ENCODE measurements around the gene MYORG.

The MYORG gene

GRCh38 chr9:34374905-34375552, 1.7 kb downstream of the MYORG start:
- DNase-seq (ENCODE audit: low read depth): no peak
- H3K4me3 ChIP-seq (ENCODE audit: control insufficient read depth, low read depth, low read length): no peak overlapping the region

GRCh38 chr9:34374339-34374738, 2.4 kb downstream of the MYORG start:
- DNase-seq (ENCODE audit: low read depth): no peak
- no peak for TF ChIP-seq CTCF (conservative IDR thresholded peaks at IDR 0.05; ENCODE audit: control insufficient read depth, insufficient read depth, low read depth, low read length)
- H3K4me3 ChIP-seq (ENCODE audit: control insufficient read depth, low read depth, low read length): no peak overlapping the region

More at GRCh38 chr9:34374905-34375552, 1.7 kb downstream of the MYORG start:
- TF ChIP-seq CTCF (conservative IDR thresholded peaks at IDR 0.05; ENCODE audit: control insufficient read depth, insufficient read depth, low read depth, low read length): no peak

- no peak for TF ChIP-seq CTCF (conservative IDR thresholded peaks at IDR 0.05; ENCODE audit: control insufficient read depth, insufficient read depth, low read depth, low read length)
- H3K4me3 ChIP-seq (ENCODE audit: control insufficient read depth, low read depth, low read length): no peak overlapping the region
- DNase-seq (ENCODE audit: low read depth): no peak
These were observed 2.9 kb downstream of the MYORG start for GRCh38 chr9:34373749-34374148.

- DNase-seq (ENCODE audit: low read depth): no peak
- TF ChIP-seq CTCF (conservative IDR thresholded peaks at IDR 0.05; ENCODE audit: control insufficient read depth, insufficient read depth, low read depth, low read length): no peak
- no peak overlapping the region for H3K4me3 ChIP-seq (ENCODE audit: control insufficient read depth, low read depth, low read length)
These were observed 4.2 kb downstream of the MYORG start for GRCh38 chr9:34372467-34373011.

GRCh38 chr9:34371886-34372466, 4.7 kb downstream of the MYORG start:
- H3K4me3 ChIP-seq (ENCODE audit: control insufficient read depth, low read depth, low read length): no peak overlapping the region
- TF ChIP-seq CTCF (conservative IDR thresholded peaks at IDR 0.05; ENCODE audit: control insufficient read depth, insufficient read depth, low read depth, low read length): no peak
- DNase-seq (ENCODE audit: low read depth): no peak

GRCh38 chr9:34370970-34371880, 5.5 kb downstream of the MYORG start:
- TF ChIP-seq CTCF (conservative IDR thresholded peaks at IDR 0.05; ENCODE audit: control insufficient read depth, insufficient read depth, low read depth, low read length): no peak
- H3K4me3 ChIP-seq (ENCODE audit: control insufficient read depth, low read depth, low read length): peak overlapping the region; percentile 1

More at GRCh38 chr9:34370970-34371880, 5.5 kb downstream of the MYORG start:
- DNase-seq (ENCODE audit: low read depth): no peak
